ENCODE measurements around the gene CNPY3.
A peak's percentile ranks its signal among the peaks of the same experiment; 100 is the strongest.

Gene CNPY3

GRCh38 chr6:42960243-42961019 is 31.2 kb downstream of the CNPY3 start, which contains the start of gene GNMT:
Gene GNMT (plus strand): TSS chr6:42960754. CDS start chr6:42960768, 14 bp downstream.
- DNase-seq (ENCODE audit: low spot score), result peak; percentile 65

- DNase-seq (ENCODE audit: low spot score), result peak; percentile 6
Measured at GRCh38 chr6:42961020-42961470, 31.8 kb downstream of the CNPY3 start.

- no peak for DNase-seq (ENCODE audit: low spot score)
Measured at GRCh38 chr6:42962096-42962495, 32.8 kb downstream of the CNPY3 start.

- DNase-seq (ENCODE audit: low spot score), result no peak
Measured at GRCh38 chr6:42962502-42963178, 33.4 kb downstream of the CNPY3 start.

- no peak for DNase-seq (ENCODE audit: low spot score)
Measured at GRCh38 chr6:42963179-42963854, 34.0 kb downstream of the CNPY3 start.

- DNase-seq (ENCODE audit: low spot score), result peak; percentile 55
Measured at GRCh38 chr6:42963855-42964605, 34.8 kb downstream of the CNPY3 start.

GRCh38 chr6:42966571-42966970 is 37.3 kb downstream of the CNPY3 start:
- no peak for DNase-seq (ENCODE audit: low spot score)

- no peak for DNase-seq (ENCODE audit: low spot score)
Measured at GRCh38 chr6:42967228-42967627, 37.9 kb downstream of the CNPY3 start.

GRCh38 chr6:42968126-42968701 is 38.9 kb downstream of the CNPY3 start:
- peak; percentile 0 for DNase-seq (ENCODE audit: low spot score)

GRCh38 chr6:42968783-42969182 is 39.5 kb downstream of the CNPY3 start:
- DNase-seq (ENCODE audit: low spot score), result peak; percentile 1

GRCh38 chr6:42969431-42969830 is 40.2 kb downstream of the CNPY3 start:
- peak; percentile 10 for DNase-seq (ENCODE audit: low spot score)

- DNase-seq (ENCODE audit: low spot score), result peak; percentile 2
Measured at GRCh38 chr6:42969934-42970333, 40.7 kb downstream of the CNPY3 start.

GRCh38 chr6:42970871-42971612 is 41.8 kb downstream of the CNPY3 start:
- DNase-seq (ENCODE audit: low spot score), result peak; percentile 35

- no peak for DNase-seq (ENCODE audit: low spot score)
Measured at GRCh38 chr6:42971746-42972327, 42.6 kb downstream of the CNPY3 start.

- no peak for DNase-seq (ENCODE audit: low spot score)
Measured at GRCh38 chr6:42973926-42974325, 44.6 kb downstream of the CNPY3 start.

- no peak for DNase-seq (ENCODE audit: low spot score)
Measured at GRCh38 chr6:42974919-42975505, 45.7 kb downstream of the CNPY3 start.

GRCh38 chr6:42978487-42978838 is 49.2 kb downstream of the CNPY3 start:
- DNase-seq (ENCODE audit: low spot score), result peak; percentile 58

GRCh38 chr6:42978839-42979522 is 49.7 kb downstream of the CNPY3 start, which contains the start of gene PEX6:
Gene PEX6 (minus strand): TSS chr6:42979181. CDS start chr6:42979150, 31 bp downstream.
- DNase-seq (ENCODE audit: low spot score), result peak; percentile 91

- DNase-seq (ENCODE audit: low spot score), result peak; percentile 49
Measured at GRCh38 chr6:42979523-42980177, 50.4 kb downstream of the CNPY3 start.

Measured in AG20443 (cell line).